ENCODE data around the gene TTC33. TPM values are rescaled to one million over a fixed set of nuclear protein-coding genes. Genes with fewer than 3 reads are reported as not detected.

Gene TTC33
- total RNA-seq, 4 donors from 2014 or later: 6.4 to 67.3 (median 17.4) TPM

GRCh38 chr5:40689438-40689837, 66.3 kb downstream of the TTC33 start:
- no peak for TF ChIP-seq POLR2A (IDR thresholded peaks at IDR 0.05)
- no peak for TF ChIP-seq EP300 (IDR thresholded peaks at IDR 0.05; ENCODE audit: low read depth)
- no peak for TF ChIP-seq CTCF (IDR thresholded peaks at IDR 0.05)
- TF ChIP-seq POLR2AphosphoS5 (IDR thresholded peaks at IDR 0.05): peak; percentile 54 to 82 (median 77)
- in situ Hi-C loops (cut with MboI; ENCODE audit: low pct_ligation_motif_present in 1 of 4, low pct_unique_long_range_greater_than_20kb in 1 of 4, low sequenced_read_pairs in 3 of 4) (loop anchor here in 2 of 4 donors (5.0 to 25.0 kb wide), 4 partner anchors 302 to 1105 kb away; no protein-coding TSS in a partner anchor), intact Hi-C loops (cut with DNase I; ENCODE audit: low total_unique reads) (loop anchor here (2.0 to 10.0 kb wide), 3 partner anchors 737 to 1111 kb away; no protein-coding TSS in a partner anchor)
- Histone ChIP-seq H3K4me1 (peaks cover 0 to 58% (median 28%) of the 10 kb centered on the region in 4 donors), H3K9me3 (no peaks in the 10 kb centered on the region), H3K27me3 (no peaks in the 10 kb centered on the region), H3K27ac (peak overlapping the region; percentile 64 to 96 (median 94)), H3K4me3 (no peak overlapping the region), H3K36me3 (peaks cover 0 to 16% (median 5%) of the 10 kb centered on the region in 4 donors)
- DNase-seq: no peak
- WGBS, 2 donors (ENCODE audit: low coverage in 1 of 2): 5 to 14% methylated on average over 3 of the region's 3 CpGs

- H3K27ac ChIP-seq: peak overlapping the region; percentile 64 to 96 (median 94)
These were observed 66.8 kb downstream of the TTC33 start for GRCh38 chr5:40688996-40689395.

GRCh38 chr5:40688127-40688761, 67.5 kb downstream of the TTC33 start:
- Histone ChIP-seq H3K9me3 (no peaks in the 10 kb centered on the region), H3K4me3 (peak overlapping the region in 1 of 4 donors; percentile 97), H3K27ac (peak overlapping the region; percentile 94 to 96 (median 94)), H3K27me3 (no peaks in the 10 kb centered on the region), H3K4me1 (peaks cover 0 to 68% (median 28%) of the 10 kb centered on the region in 4 donors), H3K36me3 (peaks cover 0 to 16% (median 5%) of the 10 kb centered on the region in 4 donors)
- in situ Hi-C loops (cut with MboI; ENCODE audit: low pct_ligation_motif_present in 1 of 4, low pct_unique_long_range_greater_than_20kb in 1 of 4, low sequenced_read_pairs in 3 of 4) (loop anchor here in 2 of 4 donors (5.0 to 25.0 kb wide), 4 partner anchors 301 to 1103 kb away; no protein-coding TSS in a partner anchor), intact Hi-C loops (cut with DNase I; ENCODE audit: low total_unique reads) (loop anchor here (2.0 to 10.0 kb wide), 3 partner anchors 736 to 1109 kb away; no protein-coding TSS in a partner anchor)
- 0 to 1% methylated on average over 8 of the region's 8 CpGs for WGBS, 2 donors (ENCODE audit: low coverage in 1 of 2)
- TF ChIP-seq CTCF (IDR thresholded peaks at IDR 0.05): peak; percentile 78 to 94 (median 89)
- no peak for TF ChIP-seq EP300 (IDR thresholded peaks at IDR 0.05; ENCODE audit: low read depth)
- TF ChIP-seq POLR2AphosphoS5 (IDR thresholded peaks at IDR 0.05): no peak
- TF ChIP-seq POLR2A (IDR thresholded peaks at IDR 0.05): no peak
- DNase-seq: peak; percentile 90

More at GRCh38 chr5:40688996-40689395, 66.8 kb downstream of the TTC33 start:
- Histone ChIP-seq H3K4me1 (peaks cover 0 to 63% (median 28%) of the 10 kb centered on the region in 4 donors), H3K36me3 (peaks cover 0 to 16% (median 5%) of the 10 kb centered on the region in 4 donors), H3K27me3 (no peaks in the 10 kb centered on the region), H3K4me3 (peak overlapping the region in 1 of 4 donors; percentile 97), H3K9me3 (no peaks in the 10 kb centered on the region)
- no peak for DNase-seq
- intact Hi-C loops (cut with DNase I; ENCODE audit: low total_unique reads) (loop anchor here (2.0 to 10.0 kb wide), 3 partner anchors 737 to 1110 kb away; no protein-coding TSS in a partner anchor), in situ Hi-C loops (cut with MboI; ENCODE audit: low pct_ligation_motif_present in 1 of 4, low pct_unique_long_range_greater_than_20kb in 1 of 4, low sequenced_read_pairs in 3 of 4) (loop anchor here in 2 of 4 donors (5.0 to 25.0 kb wide), 4 partner anchors 302 to 1104 kb away; no protein-coding TSS in a partner anchor)
- no peak for TF ChIP-seq EP300 (IDR thresholded peaks at IDR 0.05; ENCODE audit: low read depth)
- TF ChIP-seq CTCF (IDR thresholded peaks at IDR 0.05): no peak
- TF ChIP-seq POLR2A (IDR thresholded peaks at IDR 0.05): no peak
- TF ChIP-seq POLR2AphosphoS5 (IDR thresholded peaks at IDR 0.05): no peak

- Histone ChIP-seq H3K27ac (peak overlapping the region; percentile 94 to 96 (median 94)), H3K27me3 (no peaks in the 10 kb centered on the region), H3K9me3 (no peaks in the 10 kb centered on the region), H3K4me1 (peaks cover 0 to 70% (median 28%) of the 10 kb centered on the region in 4 donors), H3K4me3 (peak overlapping the region in 1 of 4 donors; percentile 97), H3K36me3 (peaks cover 0 to 10% (median 3%) of the 10 kb centered on the region in 4 donors)
- TF ChIP-seq CTCF (IDR thresholded peaks at IDR 0.05): no peak
- TF ChIP-seq POLR2A (IDR thresholded peaks at IDR 0.05): peak; percentile 20
- TF ChIP-seq EP300 (IDR thresholded peaks at IDR 0.05; ENCODE audit: low read depth): no peak
- peak in 1 of 3 donors; percentile 4 for TF ChIP-seq POLR2AphosphoS5 (IDR thresholded peaks at IDR 0.05)
- intact Hi-C loops (cut with DNase I; ENCODE audit: low total_unique reads) (loop anchor here (5.0 to 10.0 kb wide), 2 partner anchors 735 to 973 kb away; no protein-coding TSS in a partner anchor), in situ Hi-C loops (cut with MboI; ENCODE audit: low pct_ligation_motif_present in 1 of 4, low pct_unique_long_range_greater_than_20kb in 1 of 4, low sequenced_read_pairs in 3 of 4) (loop anchor here in 2 of 4 donors (5.0 to 25.0 kb wide), 4 partner anchors 300 to 1103 kb away; no protein-coding TSS in a partner anchor)
- WGBS, 2 donors (ENCODE audit: low coverage in 1 of 2): 62 to 63% methylated on average over 2 to 7 of the region's 7 CpGs
- no peak for DNase-seq
These were observed 68.4 kb downstream of the TTC33 start for GRCh38 chr5:40687321-40687720.
